Endodermal cell (in vitro differentiated cells): ENCODE data around the gene LCORL. TPM values are rescaled to one million over a fixed set of nuclear protein-coding genes. Genes with fewer than 3 reads are reported as not detected.
"Not testable (repeated sequence)": the region's sequence is repeated elsewhere in the genome, so short reads cannot be mapped to it uniquely, and the experiment has no call there.

Experiments
- DNase-seq: peaks from one replicate; pipeline ENCODE4 v3.0.0-alpha.2; 2017
- H3K27ac ChIP-seq: 2 replicates; pipeline ENCODE4 v1.5.1; 2013; ENCODE audit warnings: mild to moderate bottlenecking, low read depth, low read length, moderate library complexity
- H3K27me3 ChIP-seq: 2 replicates; pipeline ENCODE4 v1.6.1; 2013; ENCODE audit warnings: mild to moderate bottlenecking, low read length, moderate library complexity; ENCODE audit not compliant: insufficient read depth, control insufficient read depth, poor library complexity, severe bottlenecking
- H3K36me3 ChIP-seq: 2 replicates; pipeline ENCODE4 v1.7.0; 2013; ENCODE audit warnings: mild to moderate bottlenecking, low read length, moderate library complexity; ENCODE audit not compliant: control insufficient read depth, insufficient read depth
- H3K4me1 ChIP-seq: one replicate; pipeline ENCODE4 v1.7.0; 2013; ENCODE audit warnings: low read length; ENCODE audit not compliant: control insufficient read depth, insufficient read depth
- H3K4me3 ChIP-seq: 2 replicates; pipeline ENCODE4 v1.5.1; 2013; ENCODE audit warnings: mild to moderate bottlenecking, low read length, moderate library complexity
- H3K9ac ChIP-seq: 2 replicates; pipeline ENCODE4 v1.6.1; 2013; ENCODE audit warnings: mild to moderate bottlenecking, low read length, moderate library complexity; ENCODE audit not compliant: poor library complexity, severe bottlenecking; ENCODE audit errors: extremely low read depth
- H3K9me3 ChIP-seq: 2 replicates; pipeline ENCODE4 v1.6.1; 2013; ENCODE audit warnings: mild to moderate bottlenecking, low read length, moderate library complexity; ENCODE audit not compliant: control insufficient read depth
- H3K27ac Mint-ChIP-seq: 2 replicates; pipeline ENCODE4 v1.8.0; 2020; ENCODE audit warnings: mixed read lengths
- H3K27me3 Mint-ChIP-seq: 2 replicates; pipeline ENCODE4 v1.8.0; 2021; ENCODE audit warnings: mild to moderate bottlenecking, mixed read lengths; ENCODE audit not compliant: insufficient read depth
- H3K36me3 Mint-ChIP-seq: 2 replicates; pipeline ENCODE4 v1.8.0; 2020; ENCODE audit warnings: low read depth, mixed read lengths
- H3K4me1 Mint-ChIP-seq: 2 replicates; pipeline ENCODE4 v1.8.0; 2020; ENCODE audit warnings: mixed read lengths
- H3K4me3 Mint-ChIP-seq: 2 replicates; pipeline ENCODE4 v1.8.0; 2020; ENCODE audit warnings: mild to moderate bottlenecking, moderate library complexity, mixed read lengths
- H3K9me3 Mint-ChIP-seq: 2 replicates; pipeline ENCODE4 v1.8.0; 2020; ENCODE audit warnings: mild to moderate bottlenecking, mixed read lengths
- CTCF ChIP-seq: fragments of 200-600 bp; sonication (generic); conservative IDR thresholded peaks from 2 replicates; pipeline ENCODE4 v1.5.0; 2021; ENCODE audit warnings: antibody characterized with exemption, mild to moderate bottlenecking
- WGBS, 2 experiments: methylation state at CpG; one replicate each; pipeline versions ENCODE4 v1.1.5 to v1.1.7; 2013; ENCODE audit warnings: missing lambda C conversion rate in 2 of 2, mixed read lengths in 1 of 2; ENCODE audit not compliant: insufficient coverage in 1 of 2, insufficient read length in 1 of 2; 5-methylcytosine and 5-hydroxymethylcytosine counted together
- total RNA-seq, 2 donors: library from RNA; stranded (reverse); fragmentation: NEBNext Ultra II Directional in 1 of 2; extraction: Animal tissue kit (Norgen Biotek cat#: 25700) in 1 of 2; gene quantifications; 2 replicates in 1 of 2; 3 replicates in 1 of 2; pipeline ENCODE4 v1.2.1, GENCODE V29; 2021

The LCORL gene
- total RNA-seq, 2 donors from 2014 or later, result 20.4 to 34.5 TPM

GRCh38 chr4:17854036-17854435 lies 167.5 kb downstream of the LCORL start:
- no peak overlapping the region for H3K27ac ChIP-seq
- H3K27me3 ChIP-seq, result no peaks in the 10 kb centered on the region
- no peak overlapping the region for H3K9ac ChIP-seq
- Mint-ChIP-seq H3K27me3 (no peaks in the 10 kb centered on the region), H3K4me1 (peaks cover 9% of the 10 kb centered on the region), H3K36me3 (peaks cover 3% of the 10 kb centered on the region), H3K27ac (no peak overlapping the region), H3K4me3 (no peak overlapping the region), H3K9me3 (peaks cover 7% of the 10 kb centered on the region)
- no peaks in the 10 kb centered on the region for H3K9me3 ChIP-seq
- 96 to 100% methylated on average over 1 to 3 of the region's 3 CpGs for WGBS, 2 experiments
- H3K4me3 ChIP-seq, result no peak overlapping the region
- no peaks in the 10 kb centered on the region for H3K36me3 ChIP-seq
- DNase-seq, result no peak
- H3K4me1 ChIP-seq, result no peaks in the 10 kb centered on the region
- no peak for TF ChIP-seq CTCF

- Histone ChIP-seq H3K9ac (no peak overlapping the region), H3K36me3 (peaks cover 8% of the 10 kb centered on the region), H3K4me1 (no peaks in the 10 kb centered on the region), H3K27me3 (no peaks in the 10 kb centered on the region), H3K4me3 (no peak overlapping the region), H3K9me3 (peaks cover 14% of the 10 kb centered on the region), H3K27ac (no peak overlapping the region)
- TF ChIP-seq CTCF, result no peak
- H3K4me3 Mint-ChIP-seq, result no peak overlapping the region
- DNase-seq, result no peak
- no peaks in the 10 kb centered on the region for H3K27me3 Mint-ChIP-seq
- H3K36me3 Mint-ChIP-seq, result peaks cover 19% of the 10 kb centered on the region
- H3K4me1 Mint-ChIP-seq, result peaks cover 6% of the 10 kb centered on the region
- peaks cover 20% of the 10 kb centered on the region for H3K9me3 Mint-ChIP-seq
- no peak overlapping the region for H3K27ac Mint-ChIP-seq
Measured at GRCh38 chr4:17851959-17852358, 169.6 kb downstream of the LCORL start.

DNA sequence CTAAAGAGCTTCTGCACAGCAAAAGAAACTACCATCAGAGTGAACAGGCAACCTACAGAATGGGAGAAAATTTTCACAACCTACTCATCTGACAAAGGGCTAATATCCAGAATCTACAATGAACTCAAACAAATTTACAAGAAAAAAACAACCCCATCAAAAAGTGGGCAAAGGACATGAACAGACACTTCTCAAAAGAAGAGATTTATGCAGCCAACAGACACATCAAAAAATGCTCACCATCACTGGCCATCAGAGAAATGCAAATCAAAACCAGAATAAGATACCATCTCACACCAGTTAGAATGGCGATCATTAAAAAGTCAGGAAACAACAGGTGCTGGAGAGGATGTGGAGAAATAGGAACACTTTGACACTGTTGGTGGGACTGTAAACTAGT lies 171.3 kb downstream of the LCORL start:
- not testable (repeated sequence) for H3K4me1 Mint-ChIP-seq, H3K4me3 ChIP-seq, H3K9ac ChIP-seq, H3K27ac ChIP-seq, H3K4me1 ChIP-seq, H3K27ac Mint-ChIP-seq, DNase-seq, H3K4me3 Mint-ChIP-seq, H3K27me3 ChIP-seq, H3K27me3 Mint-ChIP-seq
- Histone ChIP-seq H3K9me3 (peaks cover 16% of the 10 kb centered on the region), H3K36me3 (peaks cover 23% of the 10 kb centered on the region)
- H3K36me3 Mint-ChIP-seq, result peaks cover 30% of the 10 kb centered on the region
- peaks cover 20% of the 10 kb centered on the region for H3K9me3 Mint-ChIP-seq
- WGBS, 2 experiments, result no CpG with 5 or more reads among the region's 1 CpG

DNA sequence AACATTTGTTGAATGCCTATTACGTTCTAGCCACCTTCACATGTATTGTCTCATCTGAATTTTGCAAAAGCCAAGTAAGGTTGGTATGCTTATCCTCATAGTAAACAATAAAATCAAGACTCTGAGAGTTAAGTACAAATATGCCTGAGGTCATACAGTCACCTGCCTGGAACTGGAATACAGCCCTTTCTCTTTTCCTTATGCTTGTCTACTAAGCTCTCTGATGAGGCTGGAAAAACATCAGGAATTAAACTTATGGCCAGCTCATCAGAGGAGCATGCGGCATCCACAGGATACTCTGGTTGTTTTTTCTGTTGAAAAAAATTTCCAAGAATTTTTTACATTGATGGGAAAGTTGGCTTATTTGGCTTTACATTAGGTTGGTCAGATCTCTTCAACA lies 175.3 kb downstream of the LCORL start:
- H3K4me3 Mint-ChIP-seq, result no peak overlapping the region
- Histone ChIP-seq H3K27ac (no peak overlapping the region), H3K9me3 (peaks cover 16% of the 10 kb centered on the region), H3K4me1 (no peaks in the 10 kb centered on the region), H3K9ac (no peak overlapping the region), H3K27me3 (no peaks in the 10 kb centered on the region), H3K36me3 (peaks cover 63% of the 10 kb centered on the region), H3K4me3 (no peak overlapping the region)
- no peak overlapping the region for H3K27ac Mint-ChIP-seq
- H3K27me3 Mint-ChIP-seq, result no peaks in the 10 kb centered on the region
- peaks cover 5% of the 10 kb centered on the region for H3K4me1 Mint-ChIP-seq
- peaks cover 53% of the 10 kb centered on the region for H3K36me3 Mint-ChIP-seq
- 100% methylated on average over 2 of the region's 2 CpGs; no CpG with 5 or more reads in 1 of the 2 experiments for WGBS, 2 experiments
- H3K9me3 Mint-ChIP-seq, result peaks cover 20% of the 10 kb centered on the region
- no peak for DNase-seq
- TF ChIP-seq CTCF, result no peak
